Smooth muscle cell of trachea (primary cell): ENCODE measurements around the gene HLTF. TPM values are rescaled to one million over a fixed set of nuclear protein-coding genes. Genes with fewer than 3 reads are reported as not detected.

Source experiments
- total RNA-seq: library from RNA; depleted of rRNA; stranded (reverse); fragments of >200 nt; gene quantifications from 2 replicates; pipeline ENCODE4 v1.2.1, GENCODE V29; 2014

The HLTF gene
- 41.7 and 58.0 TPM in 2 replicates for total RNA-seq

DNA sequence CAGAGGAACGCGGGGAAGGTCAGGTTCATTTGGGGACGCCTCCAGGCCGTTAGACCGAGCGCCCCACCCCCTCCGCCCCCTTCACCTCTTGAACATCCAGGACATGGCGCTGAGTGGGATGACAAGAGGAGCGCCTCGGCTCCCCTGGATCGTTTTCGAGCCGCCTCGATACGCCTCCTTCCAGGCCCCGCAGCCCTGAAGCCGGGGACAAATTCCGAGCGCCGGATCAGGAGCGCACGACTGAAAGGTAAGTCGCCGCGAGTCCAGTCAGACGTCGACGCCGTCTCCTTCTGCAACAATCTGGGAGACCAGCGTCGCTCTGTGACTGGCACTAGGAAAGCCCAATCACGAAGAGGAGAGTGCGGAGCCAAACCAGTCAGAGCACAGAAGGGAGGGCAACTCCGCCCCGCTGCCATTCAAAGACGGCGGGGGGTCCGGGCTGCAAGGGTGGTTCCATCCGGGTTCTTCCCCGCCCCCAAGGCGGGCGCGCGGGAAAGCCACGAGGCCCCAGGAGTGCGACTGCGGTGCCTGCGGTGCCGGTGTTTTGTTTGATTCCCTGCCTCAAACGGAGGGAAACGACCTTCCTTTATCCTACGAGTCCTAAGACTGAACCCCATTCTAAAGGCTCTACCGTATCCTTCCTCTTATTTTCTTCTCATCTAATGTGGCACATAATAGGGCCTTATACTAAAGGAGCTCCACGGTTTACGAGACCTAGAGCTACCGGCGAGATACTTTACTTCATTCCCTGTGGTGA lies at the start of gene HLTF:
Gene HLTF (minus strand): TSS at position 302 of the 757 bp plus-strand sequence. CDS start 197 bp downstream, at position 105.

DNA sequence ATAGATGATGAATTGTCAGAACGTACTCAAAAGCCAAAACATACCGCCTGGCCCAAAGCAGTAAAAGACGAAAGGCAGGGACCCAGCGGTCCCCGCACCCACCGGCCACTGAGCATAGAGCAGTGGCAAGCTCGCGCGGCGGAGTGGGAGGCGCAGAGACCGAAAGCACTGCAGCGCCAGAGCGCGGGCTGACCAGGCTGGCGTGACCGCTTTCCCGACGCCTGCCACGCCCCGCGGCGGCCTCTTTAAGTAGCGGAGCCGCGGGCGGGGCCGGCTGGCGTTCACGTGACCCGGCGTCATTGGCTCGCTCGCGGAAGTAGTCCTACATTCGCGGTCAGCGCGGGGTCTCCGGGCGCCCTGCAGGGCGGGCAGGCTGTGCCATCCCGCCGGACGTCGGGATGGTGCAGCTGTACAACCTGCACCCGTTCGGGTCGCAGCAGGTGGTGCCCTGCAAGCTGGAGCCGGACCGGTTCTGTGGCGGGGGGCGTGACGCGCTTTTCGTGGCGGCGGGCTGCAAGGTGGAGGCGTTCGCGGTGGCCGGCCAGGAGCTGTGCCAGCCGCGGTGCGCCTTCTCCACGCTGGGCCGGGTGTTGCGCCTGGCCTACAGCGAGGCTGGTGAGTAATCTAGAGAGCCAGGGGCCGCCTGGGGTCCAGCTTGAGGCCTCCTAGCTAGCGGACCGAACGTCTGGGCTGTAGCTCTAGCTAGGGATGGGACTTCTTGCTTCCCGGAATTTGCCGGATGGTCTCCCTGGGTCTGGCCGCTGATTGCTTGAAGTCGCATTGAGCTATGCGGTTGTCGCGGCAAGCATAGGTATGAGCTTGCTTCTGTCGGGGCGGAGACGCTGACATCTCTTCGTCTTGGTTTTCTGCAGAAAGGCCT lies 43.2 kb upstream of the HLTF start, which contains the start of gene HPS3:
Gene HPS3 (plus strand): TSS at position 313 of the 880 bp plus-strand sequence. CDS start 86 bp downstream, at position 399.

GRCh38 chr3:148991219-148992026 lies 94.9 kb downstream of the HLTF start, which contains the start of gene GYG1:
GYG1 (plus strand) TSS chr3:148991540; CDS start chr3:148991641, 101 bp downstream.

Other genes starting within 250 kb of the HLTF start
- gene CPA3, start 221.2 kb downstream of the HLTF start, total RNA-seq: not detected in 2 replicates
- gene GYG1, start 95.0 kb downstream of the HLTF start, total RNA-seq: 47.6 and 50.3 TPM in 2 replicates
- 44.2 and 50.8 TPM in 2 replicates for gene HPS3, start 43.1 kb upstream of the HLTF start, total RNA-seq
- gene CP, start 135.3 kb upstream of the HLTF start, total RNA-seq: 0.33 TPM in 1 of 2 replicates, not detected in the other
- gene TM4SF18, start 247.1 kb upstream of the HLTF start, total RNA-seq: 0.44 TPM in 1 of 2 replicates, not detected in the other